Measurements from ENCODE around the gene NUDCD2.

DNA sequence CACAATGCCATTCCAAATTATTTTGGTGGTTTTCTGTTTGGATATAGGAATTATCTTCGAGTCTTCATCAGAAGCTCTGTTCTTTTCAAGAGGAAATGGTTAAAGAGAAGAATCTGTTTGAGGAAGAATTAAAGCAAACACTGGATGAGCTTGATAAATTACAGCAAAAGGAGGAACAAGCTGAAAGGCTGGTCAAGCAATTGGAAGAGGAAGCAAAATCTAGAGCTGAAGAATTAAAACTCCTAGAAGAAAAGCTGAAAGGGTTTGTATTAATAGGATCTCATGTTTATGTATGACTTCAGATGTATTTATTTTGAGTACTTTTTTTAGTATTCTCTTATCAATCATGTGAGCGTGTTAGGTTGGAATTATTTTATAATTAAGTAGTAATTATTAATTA is 15.5 kb upstream of the NUDCD2 start:
- TF ChIP-seq, protein P1, sequence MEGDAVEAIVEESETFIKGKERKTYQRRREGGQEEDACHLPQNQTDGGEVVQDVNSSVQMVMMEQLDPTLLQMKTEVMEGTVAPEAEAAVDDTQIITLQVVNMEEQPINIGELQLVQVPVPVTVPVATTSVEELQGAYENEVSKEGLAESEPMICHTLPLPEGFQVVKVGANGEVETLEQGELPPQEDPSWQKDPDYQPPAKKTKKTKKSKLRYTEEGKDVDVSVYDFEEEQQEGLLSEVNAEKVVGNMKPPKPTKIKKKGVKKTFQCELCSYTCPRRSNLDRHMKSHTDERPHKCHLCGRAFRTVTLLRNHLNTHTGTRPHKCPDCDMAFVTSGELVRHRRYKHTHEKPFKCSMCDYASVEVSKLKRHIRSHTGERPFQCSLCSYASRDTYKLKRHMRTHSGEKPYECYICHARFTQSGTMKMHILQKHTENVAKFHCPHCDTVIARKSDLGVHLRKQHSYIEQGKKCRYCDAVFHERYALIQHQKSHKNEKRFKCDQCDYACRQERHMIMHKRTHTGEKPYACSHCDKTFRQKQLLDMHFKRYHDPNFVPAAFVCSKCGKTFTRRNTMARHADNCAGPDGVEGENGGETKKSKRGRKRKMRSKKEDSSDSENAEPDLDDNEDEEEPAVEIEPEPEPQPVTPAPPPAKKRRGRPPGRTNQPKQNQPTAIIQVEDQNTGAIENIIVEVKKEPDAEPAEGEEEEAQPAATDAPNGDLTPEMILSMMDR (IDR thresholded peaks at IDR 0.05; ENCODE audit: insufficient read depth, low read depth, low read length), result no peak
- TF ChIP-seq EZH2 (IDR thresholded peaks at IDR 0.05; ENCODE audit: insufficient read depth, low read length), result no peak
